GM18519 (cell line): ENCODE measurements around the gene TPX2.
A peak's percentile ranks its signal among the peaks of the same experiment; 100 is the strongest.

ENCODE experiments used
- ATAC-seq: cut with Tn5 transposase; IDR thresholded peaks from one replicate; pipeline ENCODE4 v1.9.1; 2021; ENCODE audit warnings: mild to moderate bottlenecking, moderate library complexity; ENCODE audit not compliant: unreplicated experiment, low FRiP score

TPX2 gene

GRCh38 chr20:31738729-31739549 lies at the start of gene TPX2:
Gene TPX2, plus strand, starts transcription at chr20:31739290. Its CDS starts 18,187 bp downstream, at chr20:31757477.
- peak; percentile 81 for ATAC-seq

- ATAC-seq: no peak
Measured at GRCh38 chr20:31690124-31690666, 48.9 kb upstream of the TPX2 start.

GRCh38 chr20:31691646-31692275 lies 47.3 kb upstream of the TPX2 start:
- ATAC-seq: no peak

- ATAC-seq: no peak
Measured at GRCh38 chr20:31693402-31693801, 45.7 kb upstream of the TPX2 start.

- ATAC-seq: no peak
Measured at GRCh38 chr20:31693987-31694661, 45.0 kb upstream of the TPX2 start.

GRCh38 chr20:31694842-31695593 lies 44.1 kb upstream of the TPX2 start:
- ATAC-seq: no peak

GRCh38 chr20:31695849-31696804 lies 43.0 kb upstream of the TPX2 start:
- no peak for ATAC-seq

DNA sequence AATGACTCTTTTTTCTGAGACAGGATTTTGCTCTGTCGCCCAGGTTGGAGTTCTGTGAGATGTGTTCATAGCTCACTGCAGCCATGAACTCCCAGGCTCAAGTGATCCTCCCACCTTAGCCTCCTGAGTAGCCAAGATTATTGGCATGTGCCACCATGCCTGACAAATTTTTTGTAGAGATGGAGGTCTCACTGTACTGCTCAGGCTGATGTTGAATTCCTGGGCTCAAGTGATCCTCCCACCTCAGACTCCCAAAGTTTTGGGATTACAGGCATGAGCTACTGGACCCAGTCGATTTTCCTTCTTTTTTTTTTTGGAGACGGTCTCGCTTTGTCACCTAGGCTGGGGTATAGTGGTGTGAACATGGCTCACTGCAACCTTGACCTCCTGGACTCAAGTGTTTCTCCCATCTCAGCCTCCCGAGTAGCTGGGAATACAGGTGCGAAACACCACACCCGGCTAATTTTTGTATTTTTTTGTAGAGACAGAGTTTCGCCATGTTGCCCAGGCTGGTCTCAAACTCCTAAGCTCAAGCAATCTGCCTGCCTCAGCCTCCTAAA lies 40.8 kb upstream of the TPX2 start:
- no peak for ATAC-seq

GRCh38 chr20:31698803-31699718 lies 40.0 kb upstream of the TPX2 start:
- ATAC-seq: peak; percentile 90

DNA sequence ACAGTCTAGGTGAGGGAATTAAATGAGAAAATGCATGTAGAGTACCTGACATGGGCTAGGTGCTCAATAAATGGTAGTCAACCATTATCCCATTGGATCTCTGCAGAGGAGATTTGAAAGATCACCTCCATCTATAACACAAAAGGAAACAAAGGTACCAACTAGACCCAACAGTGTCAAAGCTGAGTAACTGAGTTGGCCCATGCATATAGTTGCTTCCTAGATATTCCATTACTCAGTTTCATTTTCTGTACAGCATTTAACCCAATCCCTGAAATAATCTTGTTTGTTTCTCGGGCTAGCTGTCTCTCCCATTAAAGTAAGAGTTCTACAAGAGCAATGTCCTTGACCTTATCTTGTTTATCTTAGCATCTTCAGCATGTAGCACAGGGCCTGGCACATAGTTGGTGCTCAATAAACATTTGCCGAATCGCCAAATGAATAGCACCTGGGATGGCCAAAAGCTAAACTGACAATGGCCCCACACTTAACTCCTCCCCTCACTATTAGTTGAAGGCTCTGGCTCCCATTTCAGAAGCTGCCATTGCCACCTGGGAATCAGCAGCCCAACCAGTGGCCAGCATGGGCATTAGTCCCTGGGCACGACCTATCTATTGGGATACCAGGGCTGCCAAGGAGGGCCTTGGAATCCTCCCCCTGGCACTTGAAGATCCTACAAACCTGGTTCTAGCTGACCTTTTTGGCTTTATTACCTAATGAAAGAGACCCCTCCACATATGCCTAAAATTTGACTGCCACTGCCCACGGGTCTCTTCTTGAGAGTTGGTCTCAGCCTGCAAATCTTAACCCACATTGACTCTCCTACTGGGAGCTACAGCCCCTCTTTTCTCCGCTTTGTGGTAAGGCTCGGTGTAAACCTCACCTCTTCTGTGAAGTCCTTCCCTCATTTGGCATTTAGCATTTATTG lies 39.0 kb upstream of the TPX2 start:
- ATAC-seq: no peak

GRCh38 chr20:31700747-31701146 lies 38.3 kb upstream of the TPX2 start:
- ATAC-seq: no peak

DNA sequence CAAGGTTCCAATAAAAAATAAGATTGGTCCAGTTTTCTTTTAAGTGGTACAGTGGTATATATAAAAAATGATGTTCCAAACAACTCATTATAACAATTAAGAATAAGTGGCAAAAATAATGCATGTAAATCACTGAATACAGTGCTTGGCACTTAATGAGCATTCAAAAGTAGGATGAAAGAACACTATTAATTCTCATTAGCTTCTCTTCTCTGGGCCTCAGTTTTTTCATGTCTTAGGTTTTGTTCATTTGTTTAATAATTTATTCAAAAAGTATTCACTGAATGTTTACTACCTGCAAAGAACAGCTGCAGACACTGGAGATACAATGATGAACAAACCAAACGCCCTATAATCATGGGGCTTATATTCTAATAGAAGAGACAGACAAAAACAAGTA lies 37.5 kb upstream of the TPX2 start:
- ATAC-seq: no peak

GRCh38 chr20:31704225-31705119 lies 34.6 kb upstream of the TPX2 start:
- ATAC-seq: no peak

DNA sequence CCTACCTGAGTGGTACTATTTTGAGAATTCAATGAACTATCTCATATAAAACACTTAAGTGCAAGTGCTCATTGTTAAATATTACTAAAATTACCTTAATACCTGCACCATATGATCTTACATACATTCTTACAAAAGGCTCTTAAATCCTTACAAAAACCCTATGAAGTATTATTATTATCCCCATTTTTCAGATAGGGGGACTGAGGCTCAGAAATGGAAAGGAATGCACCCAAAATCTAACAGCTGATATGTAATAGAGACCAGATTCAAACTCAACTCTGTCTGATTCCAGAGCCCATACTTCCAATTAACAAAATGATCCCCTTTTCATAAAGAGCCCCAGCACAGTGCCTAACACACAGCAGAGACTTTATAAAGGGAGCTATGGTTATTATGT lies 33.9 kb upstream of the TPX2 start:
- ATAC-seq: peak; percentile 12

DNA sequence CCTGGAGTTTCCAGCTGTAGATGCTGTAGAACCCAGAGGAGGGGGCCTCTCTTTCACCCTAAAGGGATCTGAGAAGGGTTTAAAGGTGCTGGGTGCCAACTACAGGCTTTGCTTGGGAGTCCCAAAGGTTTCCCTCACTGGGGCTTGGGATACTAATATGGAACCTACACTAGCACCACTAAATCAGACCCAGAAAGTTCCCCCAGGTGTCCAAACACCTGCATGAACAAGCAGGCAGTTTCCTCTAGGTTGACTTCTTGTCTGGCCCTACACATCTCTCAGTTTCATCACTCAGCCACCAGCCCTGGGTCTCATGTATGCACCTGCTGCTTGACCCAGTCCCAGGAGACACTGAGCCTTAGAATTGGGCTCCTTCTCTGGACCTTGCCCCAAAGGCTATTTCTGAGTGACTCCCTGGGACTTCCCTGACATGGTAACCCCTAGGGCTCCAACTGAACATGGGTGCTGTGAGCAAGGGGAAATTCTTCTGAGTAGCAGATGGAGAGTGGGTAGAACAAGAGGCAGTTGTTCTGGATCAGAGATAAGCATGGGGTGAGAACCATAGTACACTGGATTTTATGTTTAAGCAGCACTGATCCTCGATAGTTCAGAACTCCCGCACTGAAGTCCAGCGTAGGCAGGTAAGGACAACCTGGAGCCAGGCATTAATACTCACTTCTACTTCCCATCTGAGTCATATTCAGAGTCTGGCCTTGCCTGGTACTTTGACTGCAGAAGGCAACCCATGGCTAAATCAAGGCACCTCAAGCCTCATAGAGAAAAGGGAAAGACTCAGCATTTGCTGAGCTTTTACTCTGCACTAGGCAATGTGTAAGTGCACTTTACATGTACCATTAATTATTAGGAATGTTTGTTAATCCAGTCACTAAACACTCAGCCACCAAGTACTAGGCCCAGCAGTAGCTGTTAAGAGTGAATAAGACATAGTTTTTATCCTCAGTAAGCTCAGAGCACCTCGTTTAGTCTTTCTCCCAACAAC lies 33.2 kb upstream of the TPX2 start:
- peak; percentile 48 for ATAC-seq
